HFF-Myc (cell line): ENCODE results near the gene PTPN14.

Experiments used
- DNase-seq: peaks from one replicate; pipeline ENCODE4 v3.0.0-alpha.2; 2011; ENCODE audit warnings: low read depth; ENCODE audit errors: extremely low read depth
- H3K4me3 ChIP-seq: replicated peaks from 2 replicates; pipeline ENCODE4 v1.5.1; 2011; ENCODE audit warnings: low read depth, mild to moderate bottlenecking, control low read depth, low read length
- CTCF ChIP-seq: IDR thresholded peaks from 2 replicates; pipeline ENCODE4 v1.5.1; 2012; ENCODE audit warnings: mild to moderate bottlenecking, low read depth, low read length, control low read depth; ENCODE audit errors: missing control alignments

PTPN14 gene

DNA sequence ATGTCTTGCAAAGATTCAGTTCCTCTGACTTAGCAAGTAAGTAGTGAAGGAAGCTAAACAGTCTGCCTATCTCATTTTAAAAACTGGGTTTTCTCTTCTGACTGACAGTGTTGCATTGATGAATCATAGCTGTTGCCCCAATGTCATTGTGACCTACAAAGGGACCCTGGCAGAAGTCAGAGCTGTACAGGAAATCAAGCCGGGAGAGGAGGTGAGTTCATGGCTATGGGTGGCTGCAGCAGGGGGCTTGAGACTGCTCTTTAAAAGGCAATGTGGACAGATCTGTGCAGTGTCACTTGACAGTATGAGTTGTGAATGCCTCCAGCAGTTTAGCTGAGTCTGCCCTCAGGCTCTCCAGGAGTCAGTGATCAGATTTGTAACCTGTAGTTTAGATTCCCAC lies 223.9 kb downstream of the PTPN14 start:
- H3K4me3 ChIP-seq = no peak overlapping the region
- no peak for TF ChIP-seq CTCF
- DNase-seq = no peak

DNA sequence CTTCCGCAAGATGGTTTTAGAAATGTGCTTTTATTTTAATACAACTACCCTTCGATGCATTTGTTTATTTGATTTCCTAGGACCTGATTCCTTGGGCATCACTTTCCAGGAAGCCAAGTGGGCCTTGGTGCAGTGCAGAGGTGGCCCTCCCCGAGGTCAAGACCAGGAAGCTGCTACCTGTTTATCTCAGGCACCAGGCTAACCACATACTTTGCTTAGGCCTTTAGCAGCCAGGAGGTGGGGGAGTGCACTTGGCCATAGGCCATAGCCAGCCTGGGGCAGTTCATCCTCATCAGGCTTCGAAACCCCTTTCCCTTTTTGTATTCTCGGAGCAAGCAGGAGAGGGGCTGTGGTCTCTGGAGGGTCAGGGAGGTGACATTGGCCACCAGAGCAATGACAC lies 225.0 kb downstream of the PTPN14 start:
- TF ChIP-seq CTCF = no peak
- H3K4me3 ChIP-seq = no peak overlapping the region
- DNase-seq = no peak

- no peak for DNase-seq
- H3K4me3 ChIP-seq = no peak overlapping the region
- TF ChIP-seq CTCF = no peak
Observed at GRCh38 chr1:214324896-214325800, 226.3 kb downstream of the PTPN14 start.

- DNase-seq = no peak
- H3K4me3 ChIP-seq = no peak overlapping the region
- TF ChIP-seq CTCF = no peak
Observed at GRCh38 chr1:214321705-214322453, 229.5 kb downstream of the PTPN14 start.

- DNase-seq = no peak
- no peak for TF ChIP-seq CTCF
- no peak overlapping the region for H3K4me3 ChIP-seq
Observed at GRCh38 chr1:214319938-214320337, 231.5 kb downstream of the PTPN14 start.

DNA sequence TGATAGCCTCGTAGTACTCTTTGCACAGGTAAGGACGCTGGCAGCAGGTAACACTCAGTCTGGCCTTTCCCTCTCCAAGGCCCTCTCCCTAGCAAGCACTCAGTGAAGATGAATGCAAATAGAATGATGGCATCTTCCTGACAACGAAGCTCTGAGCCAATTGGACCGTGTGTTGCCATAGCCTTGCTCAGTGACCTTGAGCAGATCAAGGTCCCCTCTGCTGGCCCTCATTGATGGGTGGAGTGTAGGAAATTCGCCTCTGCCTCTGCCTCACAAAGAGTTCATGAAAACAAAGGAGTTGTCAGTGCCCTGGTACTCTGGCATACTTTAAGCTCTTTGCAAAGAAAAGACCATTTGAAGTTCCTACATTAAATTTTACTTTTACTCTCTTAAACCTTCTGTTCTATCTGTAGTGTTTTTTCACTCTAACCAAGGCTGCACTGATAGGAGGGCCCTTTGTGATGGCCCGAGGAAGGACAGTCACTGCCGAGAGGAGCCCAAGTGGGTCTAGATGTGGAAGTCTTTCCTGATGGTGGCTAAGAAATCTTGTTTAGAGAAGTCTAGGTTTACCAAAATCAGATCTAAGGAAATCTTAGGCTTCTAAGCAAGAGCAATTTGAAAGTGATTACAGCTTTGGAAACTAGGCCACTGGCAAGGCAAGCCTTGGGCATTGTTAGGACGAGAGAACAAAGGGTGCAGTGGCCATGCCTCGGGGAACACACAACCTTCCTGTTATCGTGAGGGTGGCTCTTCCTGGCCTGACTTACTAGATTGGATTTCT lies 232.3 kb downstream of the PTPN14 start:
- DNase-seq = no peak
- H3K4me3 ChIP-seq = no peak overlapping the region
- TF ChIP-seq CTCF = no peak
